Right lobe of liver (tissue), 6 donors: ENCODE measurements around the gene KCNJ12. TPM values are rescaled to one million over a fixed set of nuclear protein-coding genes. Genes with fewer than 3 reads are reported as not detected.

Source experiments
- ATAC-seq, 4 donors: fragments of 200-7000 bp; cut with Tn5 transposase; one replicate each; pipeline ENCODE4 v1.9.1; 2020; ENCODE audit warnings: mild to moderate bottlenecking in 4 of 4, moderate library complexity in 4 of 4
- DNase-seq, 3 donors: peaks; one replicate each; pipeline ENCODE4 v3.0.0-alpha.2; 2020
- H3K27ac ChIP-seq, 3 donors: fragments of 200-600 bp; one replicate each; pipeline ENCODE4 v1.8.0; 2022
- H3K27me3 ChIP-seq, 2 donors: fragments of 200-600 bp; one replicate each; pipeline ENCODE4 v1.8.0; 2022
- H3K36me3 ChIP-seq, 4 donors: fragments of 200-600 bp; sonication (generic) in 1 of 4; one replicate each; pipeline versions ENCODE4 v1.5.1 to v1.8.0; 2017 to 2022; ENCODE audit warnings: control low read depth in 1 of 4
- H3K4me1 ChIP-seq, 4 donors: fragments of 200-600 bp; sonication (generic) in 1 of 4; one replicate each; pipeline versions ENCODE4 v1.5.1 to v1.8.0; 2017 to 2022; ENCODE audit warnings: control low read depth in 1 of 4
- H3K4me3 ChIP-seq, 3 donors: fragments of 200-600 bp; one replicate each; pipeline ENCODE4 v1.8.0; 2022
- H3K9me3 ChIP-seq, 4 donors: fragments of 200-600 bp; sonication (generic) in 1 of 4; one replicate each; pipeline versions ENCODE4 v1.5.1 to v1.8.0; 2017 to 2022; ENCODE audit warnings: control low read depth in 1 of 4
- POLR2A ChIP-seq: fragments of 450-650 bp; IDR thresholded peaks from one replicate; pipeline ENCODE4 v1.6.1; 2017; ENCODE audit warnings: antibody characterized with exemption, mild to moderate bottlenecking
- WGBS: methylation state at CpG from one replicate; pipeline ENCODE4 v1.1.6; 2018; ENCODE audit warnings: low coverage, low lambda C conversion rate; ENCODE audit not compliant: insufficient coverage; ENCODE audit errors: missing lambda C conversion rate; 5-methylcytosine and 5-hydroxymethylcytosine counted together
- intact Hi-C, 2 donors: fragments of 100-400 bp; cut with DNase I; formaldehyde crosslinking; loops; one replicate each; pipeline versions ENCODE4 v1.11.2 to v1.14.1; 2022
- total RNA-seq, 6 experiments: library from RNA; depleted of rRNA in 2 of 6; stranded (reverse); fragments of >200 nt in 2 of 6; fragmentation: NEBNext Ultra II Directional in 3 of 6; extraction: Animal tissue kit (Norgen Biotek cat#: 25700) in 3 of 6; gene quantifications; one replicate each; pipeline versions ENCODE4 v1.1.0 to v1.2.4, GENCODE V29; 2016 to 2023
- TF ChIP-seq, protein P1 (sequence below), 4 donors: fragments of 200-600 bp in 3 of 4; fragments of 450-650 bp in 1 of 4; IDR thresholded peaks; one replicate each; pipeline versions ENCODE4 v1.5.1 to v1.8.0; 2016 to 2022; ENCODE audit warnings: antibody characterized with exemption in 4 of 4, mild to moderate bottlenecking in 2 of 4
- donor health status: DM: no; HTN: yes; CAD: no.
- donor health status: DM: no; HTN: no; CAD: no.
- donor health status: DM: no; HTN: no; CAD: no.
- donor health status: DM: no; HTN: yes; CAD: no.
- donor health status: DM: no; HTN: yes; CAD: no.

Gene KCNJ12
- total RNA-seq, 6 experiments from 2014 or later, result 0.07 to 2.2 (median 0.23) TPM

DNA sequence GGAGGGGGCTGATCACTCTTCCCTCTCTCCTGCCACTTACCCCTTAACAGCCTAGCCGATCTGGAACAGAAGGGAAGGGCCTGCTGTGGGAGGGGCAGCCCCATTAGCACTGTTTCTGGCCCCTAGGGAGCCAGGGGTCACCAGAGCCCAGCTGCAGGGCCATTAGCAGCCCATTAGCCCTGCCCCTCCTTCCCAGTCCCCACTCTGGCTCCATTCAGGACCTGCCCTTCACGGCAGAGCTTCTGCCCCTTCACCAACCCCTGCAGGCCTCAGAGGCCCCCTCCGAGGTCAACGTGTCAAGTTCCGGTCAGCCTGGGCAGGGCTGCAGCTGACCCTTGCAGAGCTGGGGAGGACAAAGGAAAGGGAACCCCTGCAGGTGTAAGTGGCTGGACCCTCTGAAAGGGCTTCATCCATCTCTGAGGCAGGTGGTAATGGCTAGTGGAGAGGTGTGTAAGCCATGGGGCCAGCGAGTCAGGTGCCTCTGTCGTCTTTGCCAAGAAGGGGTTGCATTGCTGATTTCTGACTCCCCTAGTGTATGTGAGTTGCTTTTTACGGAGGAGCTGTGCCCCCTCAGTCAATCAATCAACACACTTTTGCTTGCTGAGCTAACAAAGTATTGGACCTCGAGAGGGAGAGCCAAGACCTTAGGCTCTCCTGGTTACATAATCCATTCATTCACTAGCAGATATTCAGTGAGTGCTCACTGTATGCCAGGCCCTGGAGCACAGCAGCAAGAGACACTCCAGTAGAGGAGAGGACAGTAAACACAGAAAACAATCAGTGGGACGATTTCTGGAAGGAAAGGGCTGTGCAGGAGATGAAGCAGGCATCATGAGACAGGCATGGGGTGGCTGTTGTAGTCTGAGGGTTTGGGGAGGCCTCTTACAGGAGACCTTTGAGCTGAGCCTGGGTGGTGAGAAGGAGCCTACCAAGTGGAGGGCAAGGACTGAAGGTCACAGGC is 18.2 kb upstream of the KCNJ12 start:
- DNase-seq (no peak), ATAC-seq (peak in 1 of 4 donors; percentile 38)
- no peak overlapping the region for H3K4me3 ChIP-seq
- no peak for TF ChIP-seq POLR2A
- H3K27ac ChIP-seq, result no peak overlapping the region
- 32% methylated on average over 4 of the region's 10 CpGs for whole genome bisulfite sequencing
- intact Hi-C loops, result no loop called here
- H3K36me3 ChIP-seq, result no peaks in the 10 kb centered on the region
- H3K4me1 ChIP-seq, result no peaks in the 10 kb centered on the region
- H3K9me3 ChIP-seq, result no peaks in the 10 kb centered on the region
- H3K27me3 ChIP-seq, result no peaks in the 10 kb centered on the region

DNA sequence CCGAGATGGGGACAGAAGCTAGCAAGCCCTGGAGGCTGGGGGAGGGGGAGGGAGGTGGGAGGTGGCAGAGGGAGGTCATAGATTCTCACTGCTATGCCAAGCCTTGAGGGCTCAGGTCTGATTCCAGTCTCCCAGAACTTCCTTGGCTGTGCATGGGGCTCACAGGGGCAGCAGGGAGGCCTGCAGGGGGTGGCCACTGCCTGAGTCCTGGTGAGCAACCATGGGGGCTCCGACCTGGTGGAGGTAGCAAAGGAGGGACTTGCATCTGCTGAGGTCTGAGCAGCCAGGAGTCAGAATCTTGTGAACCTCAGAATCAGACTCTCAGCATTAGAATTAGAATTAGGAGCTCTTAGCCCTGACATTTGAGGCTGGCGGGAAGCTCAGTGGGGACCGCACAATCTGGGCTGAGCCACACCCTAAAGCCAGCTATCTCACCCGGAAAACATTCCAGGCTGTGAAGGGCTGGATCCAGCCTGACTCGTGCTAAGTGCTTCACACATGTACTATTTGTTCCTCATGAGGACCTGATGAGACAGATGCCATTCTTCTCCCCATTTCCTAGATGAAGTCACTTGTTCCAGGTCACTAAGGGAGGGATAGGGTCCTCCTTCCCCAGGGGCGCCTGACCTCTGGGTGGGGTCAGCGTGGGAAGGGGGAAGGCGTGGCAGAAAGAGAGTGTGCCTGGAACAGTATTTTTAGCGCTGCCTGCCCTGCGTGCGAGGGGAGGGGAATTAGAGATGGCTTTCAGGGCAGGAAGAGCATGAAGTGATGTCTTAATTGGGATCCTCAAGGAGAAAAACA is 17.3 kb upstream of the KCNJ12 start:
- ATAC-seq (no peak), DNase-seq (no peak)
- Histone ChIP-seq H3K27ac (no peak overlapping the region), H3K27me3 (no peaks in the 10 kb centered on the region), H3K36me3 (no peaks in the 10 kb centered on the region), H3K4me3 (no peak overlapping the region), H3K9me3 (no peaks in the 10 kb centered on the region), H3K4me1 (no peaks in the 10 kb centered on the region)
- no peak for TF ChIP-seq POLR2A
- TF ChIP-seq, protein P1, sequence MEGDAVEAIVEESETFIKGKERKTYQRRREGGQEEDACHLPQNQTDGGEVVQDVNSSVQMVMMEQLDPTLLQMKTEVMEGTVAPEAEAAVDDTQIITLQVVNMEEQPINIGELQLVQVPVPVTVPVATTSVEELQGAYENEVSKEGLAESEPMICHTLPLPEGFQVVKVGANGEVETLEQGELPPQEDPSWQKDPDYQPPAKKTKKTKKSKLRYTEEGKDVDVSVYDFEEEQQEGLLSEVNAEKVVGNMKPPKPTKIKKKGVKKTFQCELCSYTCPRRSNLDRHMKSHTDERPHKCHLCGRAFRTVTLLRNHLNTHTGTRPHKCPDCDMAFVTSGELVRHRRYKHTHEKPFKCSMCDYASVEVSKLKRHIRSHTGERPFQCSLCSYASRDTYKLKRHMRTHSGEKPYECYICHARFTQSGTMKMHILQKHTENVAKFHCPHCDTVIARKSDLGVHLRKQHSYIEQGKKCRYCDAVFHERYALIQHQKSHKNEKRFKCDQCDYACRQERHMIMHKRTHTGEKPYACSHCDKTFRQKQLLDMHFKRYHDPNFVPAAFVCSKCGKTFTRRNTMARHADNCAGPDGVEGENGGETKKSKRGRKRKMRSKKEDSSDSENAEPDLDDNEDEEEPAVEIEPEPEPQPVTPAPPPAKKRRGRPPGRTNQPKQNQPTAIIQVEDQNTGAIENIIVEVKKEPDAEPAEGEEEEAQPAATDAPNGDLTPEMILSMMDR (IDR thresholded peaks at IDR 0.05), result no peak
- WGBS, result 48% methylated on average over 10 of the region's 12 CpGs
- intact Hi-C loops, result no loop called here

DNA sequence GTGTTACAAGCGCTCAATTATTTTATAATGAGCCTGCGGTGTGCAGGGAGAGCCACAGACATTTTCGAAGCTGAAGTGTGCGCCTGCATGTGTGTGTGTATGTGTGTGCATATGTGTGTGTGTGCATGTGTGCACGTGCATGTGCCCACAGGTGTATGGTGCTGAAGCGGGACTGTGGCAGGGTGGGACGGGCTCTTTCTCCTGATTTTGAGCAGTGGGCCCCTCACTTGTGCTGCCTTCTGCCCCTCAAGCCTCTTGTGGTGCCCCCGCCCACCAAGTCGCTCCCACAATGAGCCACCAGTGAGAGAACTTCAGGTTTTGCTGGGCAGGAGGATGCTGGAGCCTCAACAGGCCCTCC is 16.7 kb upstream of the KCNJ12 start:
- intact Hi-C loops, result no loop called here
- no peaks in the 10 kb centered on the region for H3K36me3 ChIP-seq
- no peak for DNase-seq
- TF ChIP-seq, protein P1 (IDR thresholded peaks at IDR 0.05), result no peak
- no peak for TF ChIP-seq POLR2A
- no peaks in the 10 kb centered on the region for H3K27me3 ChIP-seq
- no peaks in the 10 kb centered on the region for H3K9me3 ChIP-seq
- H3K4me3 ChIP-seq, result no peak overlapping the region
- no peak for ATAC-seq
- 65% methylated on average over 3 of the region's 9 CpGs for WGBS
- no peak overlapping the region for H3K27ac ChIP-seq
- no peaks in the 10 kb centered on the region for H3K4me1 ChIP-seq

DNA sequence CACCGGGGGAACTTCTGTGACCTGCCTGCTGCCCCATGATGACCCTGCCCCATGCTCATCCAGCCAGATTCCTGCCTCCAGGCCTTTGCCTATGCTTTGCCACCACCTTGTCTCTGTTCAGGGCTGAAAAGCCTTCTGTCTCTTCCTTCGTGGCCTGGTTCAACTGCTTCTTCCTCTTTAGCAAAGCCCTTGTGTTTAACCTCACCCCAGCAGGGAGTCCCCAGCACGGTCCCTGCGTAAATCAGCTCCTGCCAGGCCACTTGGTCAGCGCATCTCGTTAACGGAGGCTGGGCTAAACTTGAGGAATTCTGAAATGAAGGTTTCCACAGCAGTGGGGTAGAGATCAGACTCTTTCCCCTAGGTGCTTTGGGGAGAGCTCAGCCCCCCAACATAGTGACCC is 16.1 kb upstream of the KCNJ12 start:
- Histone ChIP-seq H3K27me3 (no peaks in the 10 kb centered on the region), H3K4me3 (no peak overlapping the region), H3K4me1 (no peaks in the 10 kb centered on the region), H3K27ac (no peak overlapping the region), H3K9me3 (no peaks in the 10 kb centered on the region), H3K36me3 (no peaks in the 10 kb centered on the region)
- DNase-seq (no peak), ATAC-seq (no peak)
- no peak for TF ChIP-seq POLR2A
- TF ChIP-seq, protein P1 (IDR thresholded peaks at IDR 0.05), result no peak
- intact Hi-C loops, result no loop called here
- WGBS, result 50% methylated on average over 2 of the region's 7 CpGs
